Epithelial cell of proximal tubule (primary cell): ENCODE data around the gene CLDN11. TPM values are rescaled to one million over a fixed set of nuclear protein-coding genes. Genes with fewer than 3 reads are reported as not detected.

ENCODE experiments used
- DNase-seq: peaks from one replicate; pipeline ENCODE4 v3.0.0-alpha.2; 2011; ENCODE audit warnings: low read depth
- H3K4me3 ChIP-seq: 2 replicates; pipeline ENCODE4 v1.5.1; 2011; ENCODE audit warnings: low read depth, mild to moderate bottlenecking, low read length
- CTCF ChIP-seq: conservative IDR thresholded peaks from 2 replicates; pipeline ENCODE4 v1.5.1; 2012; ENCODE audit warnings: low read depth, mild to moderate bottlenecking, low read length
- total RNA-seq: library from RNA; depleted of rRNA; stranded (reverse); fragments of >200 nt; gene quantifications from 2 replicates; pipeline ENCODE4 v1.2.3, GENCODE V29; 2015

The CLDN11 gene
- total RNA-seq, 1 donor from 2014 or later = 33.7 TPM

GRCh38 chr3:170425491-170426239 is 7.0 kb downstream of the CLDN11 start:
- H3K4me3 ChIP-seq = no peak overlapping the region
- no peak for TF ChIP-seq CTCF
- no peak for DNase-seq

- no peak for TF ChIP-seq CTCF
- H3K4me3 ChIP-seq = no peak overlapping the region
- no peak for DNase-seq
These were observed 7.7 kb downstream of the CLDN11 start for GRCh38 chr3:170426240-170426797.

- no peak for DNase-seq
- H3K4me3 ChIP-seq = no peak overlapping the region
- TF ChIP-seq CTCF = no peak
These were observed 9.4 kb downstream of the CLDN11 start for GRCh38 chr3:170428095-170428494.

GRCh38 chr3:170429050-170429449 is 10.4 kb downstream of the CLDN11 start:
- no peak for TF ChIP-seq CTCF
- DNase-seq = no peak

GRCh38 chr3:170431054-170431453 is 12.4 kb downstream of the CLDN11 start:
- peak; percentile 38 for TF ChIP-seq CTCF
- no peak for DNase-seq
- no peak overlapping the region for H3K4me3 ChIP-seq

More at GRCh38 chr3:170429050-170429449, 10.4 kb downstream of the CLDN11 start:
- no peak overlapping the region for H3K4me3 ChIP-seq

- H3K4me3 ChIP-seq = no peak overlapping the region
- no peak for DNase-seq
- no peak for TF ChIP-seq CTCF
These were observed 13.7 kb downstream of the CLDN11 start for GRCh38 chr3:170432416-170432815.

GRCh38 chr3:170436697-170437096 is 18.0 kb downstream of the CLDN11 start:
- no peak for TF ChIP-seq CTCF
- H3K4me3 ChIP-seq = no peak overlapping the region
- DNase-seq = no peak
